ENCODE measurements around the gene FHIT.

GRCh38 chr3:60250810-60251209 lies 1000.4 kb downstream of the FHIT start:
- TF ChIP-seq CTCF (conservative IDR thresholded peaks at IDR 0.05; ENCODE audit: low read depth, low read length) (no peak), EZH2 (IDR thresholded peaks at IDR 0.05; ENCODE audit: low read length, unreplicated experiment) (no peak), EZH2phosphoT487 (IDR thresholded peaks at IDR 0.05; ENCODE audit: borderline replicate concordance, low read length) (no peak)

Measured in PC-3 (cell line).